ENCODE results near the gene ASB6.

DNA sequence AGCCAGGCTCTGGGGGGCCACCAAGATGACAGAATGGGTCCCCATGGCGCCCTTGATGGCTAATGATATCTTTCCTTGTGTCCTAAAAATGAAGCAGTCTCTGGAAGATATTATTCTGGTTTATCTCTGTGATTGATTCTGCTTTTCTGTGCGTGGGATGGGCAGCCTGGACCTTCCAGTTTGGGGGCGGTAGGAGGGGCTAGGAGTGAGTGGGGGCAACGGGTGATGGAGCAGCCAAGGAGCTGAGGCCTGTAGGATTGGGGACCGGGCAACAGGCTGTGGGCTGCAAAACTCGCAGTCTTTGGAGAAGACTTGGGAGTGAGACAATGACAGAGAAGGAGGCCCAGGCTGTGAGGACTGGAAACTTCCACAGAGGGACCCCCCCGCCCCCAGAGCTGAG lies 32.3 kb upstream of the ASB6 start:
- TF ChIP-seq, protein P1, sequence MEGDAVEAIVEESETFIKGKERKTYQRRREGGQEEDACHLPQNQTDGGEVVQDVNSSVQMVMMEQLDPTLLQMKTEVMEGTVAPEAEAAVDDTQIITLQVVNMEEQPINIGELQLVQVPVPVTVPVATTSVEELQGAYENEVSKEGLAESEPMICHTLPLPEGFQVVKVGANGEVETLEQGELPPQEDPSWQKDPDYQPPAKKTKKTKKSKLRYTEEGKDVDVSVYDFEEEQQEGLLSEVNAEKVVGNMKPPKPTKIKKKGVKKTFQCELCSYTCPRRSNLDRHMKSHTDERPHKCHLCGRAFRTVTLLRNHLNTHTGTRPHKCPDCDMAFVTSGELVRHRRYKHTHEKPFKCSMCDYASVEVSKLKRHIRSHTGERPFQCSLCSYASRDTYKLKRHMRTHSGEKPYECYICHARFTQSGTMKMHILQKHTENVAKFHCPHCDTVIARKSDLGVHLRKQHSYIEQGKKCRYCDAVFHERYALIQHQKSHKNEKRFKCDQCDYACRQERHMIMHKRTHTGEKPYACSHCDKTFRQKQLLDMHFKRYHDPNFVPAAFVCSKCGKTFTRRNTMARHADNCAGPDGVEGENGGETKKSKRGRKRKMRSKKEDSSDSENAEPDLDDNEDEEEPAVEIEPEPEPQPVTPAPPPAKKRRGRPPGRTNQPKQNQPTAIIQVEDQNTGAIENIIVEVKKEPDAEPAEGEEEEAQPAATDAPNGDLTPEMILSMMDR (IDR thresholded peaks at IDR 0.05): no peak
- no peak for TF ChIP-seq EZH2 (IDR thresholded peaks at IDR 0.05; ENCODE audit: borderline replicate concordance, insufficient read depth, low read depth, low read length, poor library complexity, severe bottlenecking)
